Stromal cell of bone marrow (primary cell): ENCODE measurements around the gene WDR18.

Source experiments
- DNase-seq: peaks from one replicate; pipeline ENCODE4 v3.0.0-alpha.2; 2012; ENCODE audit warnings: low read depth

WDR18 gene

GRCh38 chr19:1008268-1009040 is 24.3 kb downstream of the WDR18 start:
- DNase-seq = no peak

DNA sequence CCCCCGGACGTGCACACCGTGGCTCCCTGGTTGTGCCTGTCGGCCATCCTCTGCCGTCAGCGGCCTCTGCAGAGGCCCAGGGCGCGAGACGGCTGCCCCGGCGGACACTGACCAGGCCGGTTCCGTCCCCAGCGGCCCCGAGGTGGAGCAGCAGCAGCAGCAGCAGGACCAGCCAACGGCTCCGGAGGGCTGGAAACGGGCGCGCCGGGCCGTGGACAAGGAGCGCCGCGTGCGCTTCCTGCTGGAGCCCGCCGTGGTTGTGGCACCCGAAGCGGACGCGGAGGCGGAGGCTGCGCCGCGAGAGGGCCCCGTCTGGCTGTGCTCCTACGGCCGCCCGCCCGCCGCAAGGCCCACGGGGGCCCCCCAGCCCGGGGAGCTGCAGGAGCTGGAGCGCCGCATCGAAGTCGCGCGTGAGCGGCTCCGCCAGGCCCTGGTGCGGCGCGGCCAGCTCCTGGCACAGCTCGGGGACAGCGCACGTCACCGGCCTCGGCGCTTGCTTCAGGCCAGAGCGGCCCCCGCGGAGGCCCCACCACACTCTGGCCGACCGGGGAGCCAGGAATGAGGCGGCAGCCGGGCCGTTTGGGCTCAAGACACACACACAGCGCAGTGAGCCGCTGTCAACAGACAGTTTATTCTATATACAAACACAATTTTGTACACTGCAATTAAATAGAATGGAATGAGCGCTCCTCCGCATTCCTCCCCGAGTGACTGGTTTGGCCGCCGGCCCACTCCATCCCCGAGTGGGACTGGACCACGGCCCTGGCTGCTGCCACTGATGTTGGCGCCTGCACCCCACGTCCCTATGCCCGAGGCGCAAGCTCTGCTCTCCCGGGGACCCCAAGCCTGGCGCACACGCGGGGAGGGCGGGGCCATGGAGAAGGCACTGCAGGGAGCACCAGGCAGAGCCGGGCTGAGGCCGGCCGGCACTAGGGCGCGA is 25.2 kb downstream of the WDR18 start:
- DNase-seq = no peak

- no peak for DNase-seq
Observed at GRCh38 chr19:1009981-1010538, 25.9 kb downstream of the WDR18 start.

- no peak for DNase-seq
Observed at GRCh38 chr19:1010586-1011510, 26.7 kb downstream of the WDR18 start.

GRCh38 chr19:1011831-1012333 is 27.7 kb downstream of the WDR18 start:
- DNase-seq = no peak

DNA sequence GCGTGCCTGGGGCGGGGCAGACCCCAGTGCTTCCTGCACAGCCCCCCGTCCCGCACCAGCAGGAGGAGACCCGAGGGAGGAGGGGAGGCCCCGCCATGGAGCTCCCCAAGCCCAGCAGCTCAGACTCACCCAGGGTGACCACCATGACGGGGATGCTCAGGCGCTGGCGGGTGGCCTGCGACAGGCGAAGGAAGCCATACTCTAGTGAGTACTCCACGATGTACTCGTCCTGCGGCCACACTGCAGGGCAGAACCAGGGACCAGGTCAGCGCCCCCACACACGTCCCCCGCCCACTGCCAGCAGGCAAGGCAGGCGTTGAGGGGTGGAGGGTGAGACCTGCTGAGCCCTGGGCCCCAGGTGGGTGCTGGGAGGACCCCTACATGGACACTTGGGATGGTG is 28.2 kb downstream of the WDR18 start:
- no peak for DNase-seq

- DNase-seq = no peak
Observed at GRCh38 chr19:1013218-1013617, 29.1 kb downstream of the WDR18 start.

DNA sequence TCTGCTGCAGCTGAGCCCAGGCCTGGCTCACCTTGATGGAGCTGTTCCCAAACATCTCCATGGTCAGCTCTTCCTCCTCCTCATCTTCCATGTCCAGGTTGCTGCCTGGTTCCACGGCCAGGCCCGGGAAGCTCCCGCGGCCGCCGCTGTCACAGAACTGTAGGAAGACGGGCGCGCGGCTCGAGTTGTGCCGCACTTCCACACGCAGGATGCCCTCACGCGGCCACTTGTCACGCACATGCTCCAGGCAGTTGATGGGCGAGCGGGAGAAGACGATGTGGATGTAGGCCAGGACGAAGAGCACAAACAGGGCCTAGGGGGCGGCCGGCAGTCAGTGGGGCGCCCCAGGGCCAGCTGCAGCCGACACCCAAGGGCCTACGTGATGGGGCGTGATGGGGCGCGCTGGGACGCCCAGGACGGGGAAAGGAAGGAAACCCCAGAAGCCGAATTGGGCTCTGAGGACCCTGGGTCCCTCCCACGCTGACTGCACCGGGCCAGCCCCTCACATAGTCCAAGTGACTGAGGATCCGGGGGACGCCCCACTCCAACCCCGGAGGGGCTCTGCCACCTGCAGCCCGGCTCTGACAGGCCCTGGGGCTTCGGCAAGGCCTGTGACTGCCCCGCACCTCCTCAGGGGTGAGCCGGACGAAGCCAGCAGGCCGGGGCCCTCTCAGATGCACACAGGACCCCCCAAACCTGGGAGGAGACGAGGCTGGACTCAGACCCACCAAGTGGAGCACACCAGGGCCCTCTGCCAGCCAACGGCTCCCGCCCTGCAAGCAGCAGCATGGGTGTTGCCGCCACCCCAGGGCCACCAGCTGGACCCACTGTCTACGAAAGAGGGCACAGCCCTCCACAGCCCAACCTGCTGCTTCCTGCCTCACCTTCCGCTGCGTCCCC is 30.3 kb downstream of the WDR18 start:
- DNase-seq = no peak

- DNase-seq = no peak
Observed at GRCh38 chr19:1015061-1015781, 31.1 kb downstream of the WDR18 start.

- DNase-seq = no peak
Observed at GRCh38 chr19:1015782-1016646, 31.9 kb downstream of the WDR18 start.

- no peak for DNase-seq
Observed at GRCh38 chr19:1016647-1017114, 32.5 kb downstream of the WDR18 start.

GRCh38 chr19:1017115-1017905 is 33.2 kb downstream of the WDR18 start:
- no peak for DNase-seq

DNA sequence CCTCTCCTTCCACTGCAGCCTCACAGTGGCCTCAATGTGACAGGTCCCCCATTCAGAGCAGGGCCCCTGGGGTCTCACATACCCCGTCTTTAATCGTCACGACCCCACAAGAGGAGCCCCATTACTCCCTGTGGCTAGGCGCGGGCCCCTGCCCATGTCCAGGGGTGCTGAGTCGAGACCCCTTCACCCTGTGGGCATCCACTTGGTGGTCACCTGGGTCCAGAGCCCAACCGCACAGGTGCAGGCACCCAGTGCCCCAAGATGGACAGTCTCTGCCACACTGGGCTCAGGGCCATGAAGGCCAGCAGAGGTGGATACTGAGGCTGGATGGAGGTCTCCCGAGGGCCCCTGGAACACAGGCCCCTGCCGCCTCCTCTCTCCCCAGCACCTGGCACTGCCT is 33.8 kb downstream of the WDR18 start:
- DNase-seq = no peak

DNA sequence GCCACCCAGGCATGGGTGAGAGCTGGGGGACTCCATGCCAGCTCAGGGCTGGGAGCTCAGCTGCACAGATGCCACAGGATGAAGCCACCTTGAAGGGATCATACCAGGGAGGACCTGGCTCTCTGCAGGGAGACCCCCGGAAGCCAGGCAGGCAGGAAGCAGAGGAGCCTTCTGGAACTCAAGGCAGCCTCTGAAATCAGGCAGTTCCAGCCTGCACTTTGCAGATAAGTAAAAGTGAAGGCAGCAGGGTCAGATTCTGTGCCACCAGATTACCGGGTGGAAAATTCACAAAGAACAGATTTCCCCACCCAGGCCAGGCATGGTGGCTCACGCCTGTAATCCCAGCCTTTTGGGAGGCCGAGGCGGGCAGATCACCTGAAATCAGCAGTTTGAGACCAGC is 34.2 kb downstream of the WDR18 start:
- DNase-seq = no peak

- DNase-seq = no peak
Observed at GRCh38 chr19:1018932-1019615, 34.9 kb downstream of the WDR18 start.

DNA sequence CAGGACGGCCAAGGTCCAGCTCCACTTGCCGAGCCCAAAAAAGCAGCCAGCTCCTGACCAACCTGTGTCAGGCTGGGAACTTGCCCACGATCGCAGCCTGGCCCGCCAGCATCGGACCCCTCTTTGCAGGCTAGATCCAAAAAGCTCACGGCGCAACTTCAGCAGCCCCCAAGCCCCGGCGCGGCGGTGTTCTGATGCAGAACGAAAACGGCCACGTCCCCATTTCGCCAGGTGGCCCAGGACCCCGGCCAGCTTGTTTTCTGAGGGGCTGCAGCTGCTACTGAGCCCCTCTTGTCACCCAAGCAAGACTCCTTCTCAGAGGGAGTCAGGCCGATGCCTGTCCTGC is 35.4 kb downstream of the WDR18 start:
- DNase-seq = no peak
